Measurements from ENCODE around the gene DDIT3.
A peak's percentile ranks its signal among the peaks of the same experiment; 100 is the strongest.
"Not testable (repeated sequence)": the region's sequence is repeated elsewhere in the genome, so short reads cannot be mapped to it uniquely, and the experiment has no call there.

The DDIT3 gene, protein sequence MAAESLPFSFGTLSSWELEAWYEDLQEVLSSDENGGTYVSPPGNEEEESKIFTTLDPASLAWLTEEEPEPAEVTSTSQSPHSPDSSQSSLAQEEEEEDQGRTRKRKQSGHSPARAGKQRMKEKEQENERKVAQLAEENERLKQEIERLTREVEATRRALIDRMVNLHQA

DNA sequence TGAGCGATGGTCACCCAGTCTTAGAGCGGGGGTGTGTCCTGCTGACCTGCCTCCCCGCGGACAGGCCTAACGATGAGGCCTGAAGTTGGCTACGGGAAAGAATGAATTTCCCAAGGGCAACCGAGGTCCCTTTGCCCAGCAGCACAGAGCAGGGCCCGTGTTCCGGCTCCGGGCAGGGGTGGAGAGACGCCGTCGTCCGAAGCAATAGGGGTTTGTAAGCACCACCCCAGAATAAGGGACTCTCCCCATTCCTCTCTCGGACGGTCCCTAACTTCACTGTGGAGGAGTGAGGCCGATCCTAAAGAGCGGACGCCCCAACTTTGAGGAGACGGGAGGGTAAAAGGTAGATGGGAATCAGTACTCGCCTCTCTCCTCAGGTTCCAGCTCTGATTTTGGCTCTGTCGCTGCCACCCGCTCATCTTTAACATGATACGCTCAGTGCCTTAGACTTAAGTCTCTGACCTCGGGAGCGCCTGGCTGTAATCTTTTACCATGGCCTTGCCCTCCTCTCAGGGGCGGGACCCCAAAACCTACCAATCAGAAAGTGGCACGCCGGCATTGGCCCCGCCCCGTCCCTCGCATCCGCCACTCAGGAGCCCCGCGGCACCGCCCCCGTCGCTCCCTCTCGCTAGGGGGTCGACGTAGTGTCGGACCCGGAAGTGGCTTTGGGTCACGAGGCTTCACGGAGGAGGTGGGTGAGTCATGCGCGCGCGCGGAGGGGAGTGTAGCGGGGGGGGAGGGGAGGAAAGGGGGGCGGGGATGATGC is at the start of gene DDIT3:
DDIT3 (minus strand) TSS at position 462 of the 766 bp plus-strand sequence. CDS start 3,108 bp downstream, outside the sequence.
- peak; percentile 100 for DNase-seq

DNA sequence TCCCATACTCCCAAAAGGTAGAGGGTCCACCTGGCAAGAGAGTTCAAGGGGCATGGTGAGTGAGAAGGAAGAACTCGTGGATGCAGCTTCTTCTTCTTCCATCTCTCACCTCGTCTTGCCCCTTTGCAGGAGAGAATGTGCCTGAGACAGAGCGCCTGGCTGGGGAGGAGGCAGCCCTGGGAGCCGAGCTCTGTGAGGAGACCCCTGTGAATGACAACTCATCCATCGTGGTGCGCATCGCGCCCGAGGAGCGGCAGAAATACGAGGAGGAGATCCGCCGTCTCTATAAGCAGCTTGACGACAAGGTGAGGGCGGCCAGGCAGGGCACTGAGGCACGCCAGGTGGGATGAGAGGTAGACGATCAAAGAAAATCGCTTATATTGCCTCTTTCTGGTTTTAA is 49.5 kb upstream of the DDIT3 start:
- DNase-seq: no peak

DNA sequence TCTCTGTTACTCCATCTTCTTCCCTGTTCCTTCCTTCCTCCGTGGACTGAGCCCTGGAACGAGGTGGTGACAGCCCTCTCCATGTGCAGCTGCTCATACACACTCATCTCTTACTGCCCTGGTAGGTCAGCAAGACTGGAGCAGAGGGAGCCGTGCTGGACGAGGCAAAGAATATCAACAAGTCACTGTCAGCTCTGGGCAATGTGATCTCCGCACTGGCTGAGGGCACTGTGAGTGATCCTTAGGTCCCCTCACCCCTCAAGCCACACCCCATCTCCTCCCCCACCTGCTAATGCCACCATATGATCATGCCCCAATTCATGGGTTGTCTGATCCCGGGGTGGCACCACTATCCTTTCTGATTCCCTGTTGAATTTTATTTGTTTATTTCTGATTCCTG is 48.5 kb upstream of the DDIT3 start:
- DNase-seq: no peak

DNA sequence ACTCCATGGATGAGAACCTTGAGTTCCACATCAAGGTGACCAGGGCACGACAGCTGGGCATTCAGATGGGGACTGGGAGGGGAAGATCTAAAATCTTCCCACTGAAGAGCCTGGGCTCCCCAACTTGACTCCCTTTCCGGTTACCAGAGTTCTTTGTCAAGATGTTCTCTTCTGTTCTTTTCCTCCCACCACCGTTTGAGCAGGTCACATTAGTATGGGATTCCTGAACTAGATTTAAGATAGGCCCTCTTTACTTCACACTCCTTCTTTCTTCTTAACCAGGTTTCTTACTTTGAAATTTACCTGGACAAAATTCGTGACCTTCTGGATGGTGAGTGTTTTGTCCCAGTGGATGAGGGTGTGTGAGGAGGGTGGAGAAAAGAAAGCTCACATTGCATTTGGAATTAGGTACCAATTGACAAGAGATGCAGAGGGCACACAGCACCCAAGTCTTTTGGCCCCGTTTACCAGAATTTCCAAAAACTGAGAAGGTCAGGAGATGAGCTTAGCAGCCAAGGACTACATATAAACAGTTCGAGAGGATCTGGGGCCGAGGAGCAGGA is 43.9 kb upstream of the DDIT3 start:
- DNase-seq: no peak

DNA sequence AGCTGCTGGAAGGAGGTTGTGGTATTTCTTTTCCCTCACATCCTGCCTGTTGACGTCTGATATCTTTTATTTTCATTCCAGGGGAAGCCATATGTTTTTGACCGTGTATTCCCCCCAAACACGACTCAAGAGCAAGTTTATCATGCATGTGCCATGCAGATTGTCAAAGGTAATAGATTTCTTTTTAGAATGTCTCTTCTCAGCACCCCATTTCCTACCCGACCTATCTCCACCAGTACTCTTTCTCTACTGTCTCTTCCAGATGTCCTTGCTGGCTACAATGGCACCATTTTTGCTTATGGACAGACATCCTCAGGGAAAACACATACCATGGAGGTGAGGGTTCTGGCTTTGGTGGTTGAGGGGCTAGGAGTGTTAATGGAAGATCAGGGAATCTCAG is 43.0 kb upstream of the DDIT3 start:
- DNase-seq: no peak

DNA sequence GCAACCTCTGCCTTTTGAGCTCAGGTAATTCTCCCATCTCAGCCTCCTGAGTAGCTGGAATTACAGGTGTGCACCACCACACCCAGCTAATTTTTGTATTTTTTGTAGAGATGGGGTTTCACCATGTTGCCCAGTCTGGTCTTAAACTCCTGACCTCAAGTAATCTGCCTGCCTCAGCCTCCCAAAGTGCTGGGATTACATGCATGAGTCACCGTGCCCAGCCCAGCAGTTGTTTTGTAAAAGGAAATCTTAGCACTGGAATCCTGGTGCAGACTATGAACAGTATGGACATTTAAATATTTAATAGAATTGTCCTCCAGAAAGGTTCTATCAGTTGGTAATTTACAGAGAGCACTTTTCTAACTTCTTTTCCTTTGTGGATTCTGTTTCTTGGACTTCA is 40.8 kb upstream of the DDIT3 start:
- not testable (repeated sequence) for DNase-seq

DNA sequence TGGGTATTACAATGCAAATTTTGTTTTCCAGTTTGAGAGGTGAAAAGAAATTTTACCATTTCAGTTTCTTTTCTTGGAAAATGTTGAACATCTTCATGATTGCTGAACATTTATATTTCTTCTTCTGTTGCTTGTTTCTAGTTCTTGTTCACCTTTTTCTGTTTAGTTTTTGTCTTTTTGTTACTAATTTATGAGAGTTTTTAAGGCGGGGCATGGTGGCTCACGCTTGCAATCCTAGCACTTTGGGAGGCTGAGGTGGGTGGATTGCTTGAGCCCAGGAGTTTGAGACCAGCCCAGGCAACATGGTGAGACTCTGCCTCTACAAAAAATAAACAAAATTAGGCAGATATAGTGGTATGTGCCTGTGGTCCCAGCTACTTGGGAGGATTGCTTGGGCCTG is 40.2 kb upstream of the DDIT3 start:
- DNase-seq: no peak

DNA sequence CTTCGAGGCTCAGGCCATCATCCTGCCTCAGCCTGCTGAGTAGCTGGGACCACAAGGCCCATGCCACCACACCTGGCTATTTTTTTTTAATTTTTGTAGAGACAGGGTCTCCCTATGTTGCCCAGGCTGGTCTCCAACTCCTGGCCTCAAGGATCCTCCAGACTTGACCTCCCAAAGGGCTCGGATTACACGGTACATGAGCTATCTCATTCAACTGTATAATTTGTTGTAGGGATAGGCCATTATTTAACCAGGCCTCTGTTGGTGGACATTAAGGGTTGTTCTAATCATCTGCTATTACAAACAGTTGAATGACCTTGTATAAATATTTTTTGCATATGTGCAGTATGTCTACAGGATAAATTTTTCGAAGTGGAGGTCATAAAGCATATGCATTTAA is 38.5 kb upstream of the DDIT3 start:
- DNase-seq: no peak

DNA sequence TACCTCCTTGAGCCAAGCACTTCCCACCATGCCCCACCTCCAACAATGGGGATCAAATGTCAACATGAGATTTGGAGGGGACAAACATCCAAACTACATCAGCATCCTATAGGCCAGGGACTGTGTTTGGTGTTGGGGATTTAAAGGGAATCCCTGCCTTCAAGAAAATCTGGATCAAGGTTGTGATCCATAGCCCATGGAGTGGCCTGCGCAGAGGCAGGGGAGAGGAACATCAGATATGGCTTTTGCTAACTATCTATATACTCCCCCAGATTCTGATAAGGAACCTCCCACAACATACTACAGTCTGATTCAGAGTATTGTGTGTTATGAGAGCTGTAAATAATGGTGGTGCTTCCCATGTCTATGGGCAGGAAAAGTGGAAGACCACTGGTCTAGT is 34.6 kb upstream of the DDIT3 start:
- DNase-seq: no peak

DNA sequence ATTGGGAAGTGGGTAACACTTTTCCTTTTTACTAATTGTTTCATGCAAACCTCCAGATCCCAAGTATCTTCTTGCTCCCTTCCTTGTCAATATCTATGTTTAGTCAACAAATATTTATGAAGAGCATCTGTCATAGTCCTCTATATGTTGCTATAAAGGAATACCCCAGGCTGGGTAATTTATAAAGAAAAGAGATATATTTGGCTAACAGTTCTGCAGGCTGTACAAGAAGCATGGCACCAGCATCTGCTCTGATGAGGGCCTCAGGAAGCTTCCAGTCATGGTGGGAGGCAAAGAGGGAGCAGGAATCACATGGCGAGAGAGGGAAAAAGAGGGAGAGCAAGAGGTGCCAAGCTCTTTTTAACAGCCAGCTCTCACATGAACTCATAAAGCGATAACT is 34.1 kb upstream of the DDIT3 start:
- DNase-seq: no peak

DNA sequence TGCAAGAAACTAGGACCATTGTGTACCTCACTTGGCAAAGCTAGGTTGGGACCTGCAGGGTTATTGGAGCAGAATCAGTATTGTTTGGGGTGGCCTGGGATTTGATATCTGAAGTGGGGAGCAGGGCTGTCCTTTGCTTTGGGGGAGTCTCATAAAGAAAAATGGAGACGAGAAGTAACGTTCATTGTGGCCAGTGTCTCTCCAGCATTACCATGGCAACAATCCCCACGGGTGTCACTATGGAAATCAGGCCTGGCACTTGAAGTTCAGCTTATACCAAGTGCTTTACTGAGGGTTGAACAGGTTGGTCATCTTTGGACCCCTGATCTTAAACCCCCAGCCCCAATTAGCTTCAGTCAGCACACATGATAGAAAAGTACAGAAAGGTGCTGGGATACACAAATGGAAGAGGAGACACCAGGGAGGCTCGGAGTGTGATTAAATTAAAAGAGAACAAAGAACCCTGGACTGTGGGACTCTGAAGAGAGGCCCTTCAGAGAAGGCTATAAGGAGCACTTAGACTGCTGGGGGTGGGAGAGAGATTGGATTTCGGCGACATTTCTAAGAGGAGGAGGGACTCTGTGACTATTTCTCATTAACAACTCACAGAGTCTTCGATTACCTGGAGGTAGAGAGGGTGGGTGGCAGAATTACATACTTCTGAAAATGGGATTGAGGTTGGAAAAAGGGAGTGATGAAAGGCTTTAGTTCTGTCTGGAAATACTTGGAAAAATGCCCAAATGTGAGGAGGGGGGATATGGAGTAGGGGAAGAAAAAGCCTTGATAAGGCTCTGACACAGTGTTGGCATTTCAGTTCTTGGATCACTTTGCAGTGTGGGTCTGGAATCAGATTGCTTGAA is 33.3 kb upstream of the DDIT3 start:
- no peak for DNase-seq

DNA sequence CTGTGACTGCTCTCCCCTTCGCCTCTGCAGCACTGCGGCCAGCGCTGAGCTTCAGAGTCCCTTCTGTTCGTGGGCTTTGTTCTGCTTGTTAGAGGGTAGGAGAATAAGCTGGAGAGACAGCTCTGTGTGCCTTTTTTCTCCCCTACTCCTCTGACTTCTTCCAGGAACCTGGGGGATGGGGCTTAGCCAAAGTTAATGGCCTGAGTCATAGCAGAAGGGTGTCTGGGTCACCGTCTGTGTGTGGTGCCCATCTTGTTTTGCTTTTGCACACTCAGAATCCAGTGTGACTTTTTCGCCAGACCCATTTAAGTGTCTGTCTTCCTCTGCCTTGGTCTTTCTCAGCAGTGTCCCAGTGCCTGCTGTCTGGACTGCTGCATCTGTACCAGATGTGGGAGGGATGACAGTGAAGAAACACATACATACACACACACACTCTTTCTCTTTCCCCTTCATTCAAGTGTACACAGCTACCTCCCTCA is 32.6 kb upstream of the DDIT3 start:
- no peak for DNase-seq

DNA sequence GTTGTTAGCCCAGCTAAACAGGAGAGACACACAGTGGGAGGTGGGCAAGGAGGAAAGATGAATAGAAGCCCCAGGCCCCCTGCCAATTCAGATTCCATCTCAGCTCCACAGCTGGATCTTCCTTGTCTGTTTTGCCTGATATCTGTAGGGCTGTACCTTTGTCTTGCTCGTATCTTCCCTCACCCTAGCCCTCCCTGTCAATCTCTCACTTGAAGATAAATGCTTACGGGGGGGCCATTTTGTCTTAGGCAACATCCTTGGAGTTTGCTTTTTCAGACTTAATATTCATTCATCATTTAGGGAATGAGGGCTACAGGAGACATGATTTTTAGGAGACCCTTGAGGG is 32.0 kb upstream of the DDIT3 start:
- no peak for DNase-seq

DNA sequence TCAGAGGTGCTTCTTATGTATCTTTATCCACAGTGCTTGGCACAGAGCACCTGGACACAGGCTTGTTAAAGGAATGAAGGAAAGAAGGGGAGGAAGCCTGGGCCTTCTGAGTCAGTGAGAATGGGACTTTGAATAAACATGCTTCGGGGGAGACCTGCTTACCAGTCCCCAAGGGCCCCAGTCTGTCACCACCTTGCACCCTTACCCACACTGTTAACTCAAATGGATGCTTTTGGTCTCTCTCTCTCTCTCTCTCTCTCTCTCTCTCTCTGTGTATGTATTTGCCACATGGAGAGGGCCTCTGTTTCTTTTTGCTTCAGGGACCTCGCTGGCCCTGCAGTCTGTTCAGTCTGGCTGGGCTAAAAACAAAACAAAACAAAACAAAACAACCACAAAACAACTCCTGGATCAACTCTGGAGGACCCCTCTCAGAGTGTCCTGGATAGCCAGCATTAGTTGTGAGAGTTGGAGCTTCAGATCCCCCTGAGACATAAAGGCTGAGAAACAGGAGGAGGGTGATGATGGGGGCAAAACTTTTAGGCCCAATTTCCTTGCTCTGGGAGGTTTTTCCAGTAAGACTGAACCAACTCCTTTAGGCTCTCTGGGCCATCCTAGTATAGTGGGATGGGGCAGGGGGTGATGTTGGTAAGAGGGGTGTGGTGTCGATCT is 31.5 kb upstream of the DDIT3 start:
- no peak for DNase-seq

DNA sequence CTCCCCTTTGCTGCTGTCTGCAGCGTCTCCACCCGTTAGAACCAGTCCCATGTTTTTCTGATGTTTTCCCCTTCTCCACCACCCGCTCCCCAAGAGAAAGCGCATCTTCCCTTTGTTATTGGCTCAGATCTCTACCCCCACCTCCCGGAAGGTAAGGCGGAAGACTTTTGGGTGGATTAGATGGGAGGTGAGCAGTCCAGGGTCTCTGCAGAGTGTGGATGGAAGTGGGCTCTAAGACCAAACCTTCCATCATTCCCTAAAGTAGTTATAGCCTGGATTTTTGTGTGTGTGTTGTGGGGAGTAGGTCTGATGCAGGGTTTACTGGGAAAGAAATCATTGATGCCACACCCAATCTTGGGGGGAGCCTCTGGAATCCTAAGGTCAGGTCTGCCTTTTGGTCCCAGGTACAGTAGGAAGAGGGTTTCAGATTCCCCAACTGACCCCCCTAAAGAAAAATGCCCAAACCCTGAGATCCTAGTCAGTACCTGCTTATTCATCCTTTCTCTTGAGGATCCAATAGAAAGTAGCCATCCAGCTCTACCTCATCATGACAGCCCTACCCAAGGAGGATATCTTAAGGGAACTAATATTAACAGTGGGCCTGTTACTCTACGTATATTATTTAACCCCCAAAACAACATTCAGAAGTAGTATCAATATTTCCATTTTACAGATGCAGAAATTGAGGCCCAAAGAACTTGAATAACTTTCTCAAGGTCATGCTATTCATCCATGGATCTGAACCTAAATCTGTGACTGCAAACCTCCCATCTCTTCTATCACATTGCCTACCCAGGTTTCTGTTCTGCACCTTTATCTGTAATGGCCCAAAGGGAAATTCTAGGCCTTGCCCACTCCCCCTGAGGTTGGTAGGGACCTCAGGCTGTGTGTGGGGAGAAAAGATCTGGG is 30.6 kb upstream of the DDIT3 start:
- no peak for DNase-seq

DNA sequence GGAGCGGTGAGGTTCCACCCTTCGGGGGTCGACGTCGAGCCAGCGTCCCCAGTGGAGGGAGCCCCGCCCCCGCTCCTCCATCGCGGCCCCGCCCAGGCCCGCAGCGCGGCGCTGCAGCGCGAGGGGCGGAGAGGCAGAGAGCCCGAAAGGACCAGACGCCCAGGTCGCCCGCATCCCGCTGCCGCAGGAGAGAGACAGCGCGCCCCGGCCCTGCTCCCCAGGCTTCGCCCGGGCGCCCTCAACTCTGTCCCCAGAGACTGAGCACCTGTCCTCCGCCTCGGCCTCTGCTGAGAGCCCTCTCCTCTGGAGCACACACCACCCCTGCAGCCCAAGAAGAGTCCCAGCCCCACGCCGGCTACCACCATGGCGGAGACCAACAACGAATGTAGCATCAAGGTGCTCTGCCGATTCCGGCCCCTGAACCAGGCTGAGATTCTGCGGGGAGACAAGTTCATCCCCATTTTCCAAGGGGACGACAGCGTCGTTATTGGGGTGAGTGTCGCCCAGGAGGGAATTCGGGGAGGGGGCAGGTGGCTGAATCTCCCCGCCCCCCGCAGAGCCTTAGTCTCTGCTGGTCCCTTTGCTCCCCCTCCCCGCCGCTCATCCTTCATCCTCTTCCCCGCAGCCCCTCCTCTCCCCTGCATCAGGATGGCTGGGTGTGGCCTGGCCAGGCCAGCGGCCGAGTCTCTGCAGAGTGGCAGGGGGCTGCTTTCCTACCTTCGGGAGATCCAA is 29.8 kb upstream of the DDIT3 start, which contains the start of gene KIF5A:
KIF5A (plus strand) TSS at position 136 of the 732 bp plus-strand sequence; CDS start at position 364, 228 bp downstream.
- peak; percentile 49 for DNase-seq

DNA sequence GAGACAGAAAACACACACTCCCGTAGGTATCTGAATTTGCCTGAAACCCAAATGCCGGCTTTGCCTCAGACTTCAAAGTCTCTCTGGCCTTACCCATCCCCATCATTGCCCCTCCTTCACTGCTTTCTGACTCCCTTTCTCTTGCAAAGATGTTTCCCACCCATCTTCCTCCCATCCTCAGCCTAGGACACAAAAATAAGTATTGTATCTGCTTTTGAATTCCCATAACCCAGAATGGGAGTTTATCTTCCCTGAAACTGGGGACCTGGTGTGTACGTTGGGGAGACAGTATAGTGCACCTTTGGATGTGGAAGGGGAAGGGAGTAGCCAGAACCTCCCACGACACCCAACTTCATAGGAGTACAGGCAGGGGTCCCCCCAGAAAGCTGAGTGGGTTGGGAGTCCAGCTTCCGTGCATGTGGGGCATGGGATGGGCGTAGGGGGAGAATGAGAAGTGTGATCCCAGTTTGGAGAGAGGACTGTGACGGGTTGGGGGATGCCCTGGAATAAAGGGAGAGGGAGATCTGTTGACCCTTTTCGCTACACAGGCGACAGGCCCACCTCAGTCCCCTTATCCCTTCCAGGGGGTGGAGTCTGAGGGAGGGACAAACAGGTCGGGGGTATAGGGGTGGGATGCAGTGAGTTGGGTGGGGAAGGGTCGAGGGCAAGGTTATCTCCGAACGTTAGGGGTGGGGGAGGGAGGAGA is 29.0 kb upstream of the DDIT3 start:
- DNase-seq: no peak

DNA sequence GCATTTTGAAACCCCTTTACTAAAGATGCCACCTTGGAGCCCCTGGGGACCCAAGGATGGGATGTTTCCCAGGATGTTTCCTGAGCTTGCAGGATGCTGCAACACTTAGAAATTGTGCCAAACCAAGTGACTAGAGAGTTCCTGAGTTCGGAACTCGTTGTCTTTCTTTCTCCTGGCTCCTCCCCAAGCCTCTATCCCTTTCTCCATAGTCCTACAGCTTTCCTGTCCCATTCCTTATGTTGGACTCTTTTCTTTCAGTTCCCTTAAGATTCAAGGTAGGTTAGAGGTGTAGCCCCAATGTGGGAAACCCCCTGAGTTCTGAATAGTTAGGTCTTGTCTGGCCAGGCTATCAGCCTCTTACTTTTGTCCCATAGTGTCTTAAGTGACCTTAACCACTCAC is 28.2 kb upstream of the DDIT3 start:
- DNase-seq: no peak

DNA sequence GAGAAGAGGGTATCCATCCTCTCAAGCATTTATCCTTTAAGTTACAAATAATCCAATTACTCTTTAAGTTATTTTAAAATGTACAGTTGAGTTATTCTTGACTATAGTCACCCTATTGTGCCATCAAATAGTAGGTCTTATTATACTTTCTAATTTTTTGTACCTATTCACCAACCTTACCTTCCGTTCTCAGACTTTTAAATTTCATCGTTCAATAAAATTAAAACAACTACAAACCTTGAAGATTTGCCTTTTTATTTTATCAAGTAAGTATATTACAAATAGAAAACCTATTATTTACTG is 27.6 kb upstream of the DDIT3 start:
- no peak for DNase-seq

DNA sequence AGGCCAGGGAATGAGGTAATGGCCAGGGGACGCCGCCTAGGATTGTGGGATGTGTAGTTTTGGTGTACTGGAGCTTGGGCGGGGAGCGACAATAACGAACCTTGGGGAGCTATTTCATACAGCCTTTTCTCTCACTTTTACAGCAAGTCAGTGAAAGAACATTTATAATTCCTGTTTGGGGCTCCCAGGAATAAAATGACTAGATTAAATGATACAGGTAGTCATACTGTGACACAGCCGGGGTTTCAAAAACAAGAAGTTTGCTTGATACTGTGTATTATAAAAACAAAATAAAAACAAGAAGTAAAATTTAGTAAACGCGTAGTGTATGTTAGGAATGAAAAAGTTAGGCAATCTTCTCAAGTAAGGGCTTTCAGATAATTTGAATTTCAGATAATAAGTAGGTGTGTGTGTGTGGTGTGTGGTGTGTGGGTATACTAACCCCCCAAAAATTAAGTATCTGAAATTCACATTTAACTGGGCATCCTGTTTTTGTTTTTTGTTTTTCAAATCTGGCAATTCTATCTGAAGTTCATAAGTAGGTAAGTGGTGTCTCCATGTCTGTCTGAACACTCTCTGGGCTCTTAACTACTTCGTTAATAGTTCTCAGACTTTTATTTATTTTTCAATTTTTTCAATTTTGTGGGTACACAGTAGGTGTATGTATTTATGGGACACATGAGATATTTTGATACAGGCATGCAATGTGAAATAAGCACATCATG is 27.1 kb upstream of the DDIT3 start:
- no peak for DNase-seq
